ENCODE measurements around the gene RIMBP2.

The RIMBP2 gene

DNA sequence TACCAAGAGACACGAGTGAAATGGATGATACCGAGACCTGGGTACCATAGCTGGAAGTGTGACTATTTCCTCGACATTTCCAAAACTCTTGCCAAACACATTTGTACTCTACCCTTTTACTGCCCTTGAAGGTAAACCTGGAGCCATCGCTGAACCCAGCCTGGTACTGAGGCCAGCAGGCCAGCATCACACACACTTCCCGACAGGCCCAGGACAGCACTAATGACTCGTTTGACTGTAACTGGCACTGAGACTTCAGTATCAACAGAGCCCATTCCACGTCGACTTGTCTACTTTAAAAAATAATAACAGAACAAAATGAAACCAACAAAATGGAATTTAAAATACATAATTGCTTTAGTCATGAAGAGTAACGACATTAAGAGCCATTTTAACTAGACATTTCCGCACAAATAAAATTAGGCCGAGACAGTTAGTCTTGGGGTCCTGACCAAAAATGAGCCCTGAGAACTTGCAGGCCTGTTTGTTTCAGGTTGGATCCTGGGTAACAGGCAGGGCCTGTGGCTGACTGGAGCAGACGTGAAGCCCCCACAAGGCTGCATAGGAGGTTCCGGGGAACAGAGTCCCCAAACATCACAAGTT lies 94.3 kb downstream of the RIMBP2 start:
- DNase-seq, result no peak

- no peak for DNase-seq
Measured at GRCh38 chr12:130620756-130621155, 95.3 kb downstream of the RIMBP2 start.

DNA sequence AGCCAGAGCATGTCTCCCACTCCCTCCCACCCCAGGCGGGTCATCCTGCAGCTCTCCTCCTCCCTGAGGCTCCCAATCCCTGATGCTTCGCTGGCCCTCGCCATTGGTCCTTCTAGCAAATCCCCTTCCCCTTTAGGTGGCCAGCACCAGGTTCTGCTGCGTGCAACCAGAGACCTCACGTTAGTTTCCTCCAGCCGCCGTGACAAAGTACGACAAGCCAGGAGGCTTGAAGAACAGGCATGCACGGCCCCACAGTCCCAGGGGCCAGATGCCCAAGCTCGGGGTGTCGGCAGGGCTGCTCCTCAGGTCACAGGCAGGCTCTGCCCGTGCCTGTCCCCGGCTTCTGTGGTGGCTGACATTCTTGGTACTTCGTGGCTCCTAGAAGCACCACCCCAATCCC lies 95.8 kb downstream of the RIMBP2 start:
- DNase-seq, result no peak

DNA sequence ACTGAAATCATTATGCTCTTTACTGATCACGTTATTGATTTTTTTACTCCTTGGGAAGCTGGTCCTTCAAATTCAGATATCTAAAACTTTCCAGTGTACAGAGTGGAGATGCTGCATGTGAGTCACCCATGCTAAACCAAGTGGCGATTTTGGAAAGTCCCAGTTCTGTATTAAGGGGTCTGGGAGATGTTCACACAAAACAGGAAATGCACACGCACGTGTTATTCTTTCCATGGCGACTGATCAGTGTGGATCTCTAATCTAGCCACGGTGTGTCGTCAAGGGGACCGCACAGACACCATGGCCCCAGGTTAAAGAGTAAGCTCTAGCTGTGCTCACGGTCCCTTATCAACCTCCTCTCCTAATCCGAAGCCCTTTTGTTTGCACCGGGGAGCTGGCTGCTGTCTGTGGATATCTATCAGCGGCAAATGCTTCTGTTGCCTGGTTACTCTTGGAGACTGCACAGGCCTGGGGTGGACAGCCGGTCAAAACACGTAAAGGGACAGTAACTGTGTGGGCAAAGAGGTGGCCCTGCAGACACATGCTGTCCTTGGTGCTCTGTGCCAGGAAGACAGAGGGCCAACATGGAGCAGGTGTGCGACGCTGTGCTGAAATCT lies 96.6 kb downstream of the RIMBP2 start:
- DNase-seq, result no peak

- no peak for DNase-seq
Measured at GRCh38 chr12:130617219-130617618, 98.9 kb downstream of the RIMBP2 start.

DNA sequence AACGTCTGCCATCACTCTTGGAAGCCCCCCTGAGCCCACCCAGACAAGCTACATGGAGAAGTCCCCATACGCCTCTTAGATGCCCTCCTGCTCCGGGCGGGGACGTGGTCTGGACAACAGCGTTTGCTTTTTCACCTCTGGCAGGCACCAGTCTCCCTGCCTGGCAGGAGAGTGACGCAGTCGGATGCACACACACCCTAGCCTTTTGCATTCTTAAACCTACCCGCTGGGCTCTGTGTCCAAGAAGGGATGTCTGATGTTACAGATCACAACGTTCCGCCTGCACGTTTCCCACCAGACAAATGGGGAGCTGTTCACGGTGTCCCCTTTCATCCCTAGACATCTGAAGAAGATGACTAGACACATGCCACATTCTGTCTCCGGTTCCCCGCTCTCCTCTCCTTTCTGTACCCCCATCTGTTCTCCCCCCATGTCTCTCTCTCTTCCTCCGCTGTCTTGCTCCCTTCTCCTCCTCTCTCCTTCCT lies 100.2 kb downstream of the RIMBP2 start:
- no peak for DNase-seq

DNA sequence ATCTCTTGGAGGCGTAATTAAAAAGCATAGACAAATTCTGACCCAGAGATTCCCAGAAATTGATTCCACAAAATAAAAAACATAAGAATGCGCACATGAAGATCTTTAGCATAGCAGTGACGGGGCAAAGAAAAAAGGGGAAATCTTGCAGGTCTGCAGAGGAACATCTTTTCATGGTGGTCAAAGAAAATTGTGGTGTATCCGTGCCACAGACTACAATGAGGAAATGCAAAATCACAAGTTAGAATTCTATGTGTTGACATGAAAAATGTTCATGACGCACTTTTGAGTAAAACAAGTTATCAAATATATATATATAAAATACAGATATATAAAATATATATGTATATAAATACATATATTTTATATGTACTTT lies 101.6 kb downstream of the RIMBP2 start:
- no peak for DNase-seq

GRCh38 chr12:130613831-130614529 lies 102.1 kb downstream of the RIMBP2 start:
- no peak for DNase-seq

DNA sequence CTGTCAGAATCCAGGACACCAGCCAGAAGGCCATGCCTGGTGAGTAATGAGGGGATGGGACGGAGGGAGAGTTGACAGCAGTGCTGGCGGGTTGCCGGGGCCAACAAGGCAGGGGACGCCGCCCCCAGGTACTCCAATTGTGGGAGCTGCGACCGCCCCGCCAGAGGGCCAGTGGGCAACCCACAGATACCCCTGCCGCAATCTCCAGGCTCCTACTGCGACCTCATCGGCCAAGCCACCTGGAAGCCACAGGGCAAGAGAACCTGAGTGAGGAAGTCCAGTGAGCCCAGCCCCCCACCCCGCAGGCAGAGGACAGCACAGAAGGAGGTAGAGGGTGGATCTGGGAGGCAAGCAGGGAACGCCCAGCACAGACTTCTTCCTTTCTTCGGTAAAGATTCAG lies 103.0 kb downstream of the RIMBP2 start:
- no peak for DNase-seq

- DNase-seq, result no peak
Measured at GRCh38 chr12:130611026-130611905, 104.8 kb downstream of the RIMBP2 start.

DNA sequence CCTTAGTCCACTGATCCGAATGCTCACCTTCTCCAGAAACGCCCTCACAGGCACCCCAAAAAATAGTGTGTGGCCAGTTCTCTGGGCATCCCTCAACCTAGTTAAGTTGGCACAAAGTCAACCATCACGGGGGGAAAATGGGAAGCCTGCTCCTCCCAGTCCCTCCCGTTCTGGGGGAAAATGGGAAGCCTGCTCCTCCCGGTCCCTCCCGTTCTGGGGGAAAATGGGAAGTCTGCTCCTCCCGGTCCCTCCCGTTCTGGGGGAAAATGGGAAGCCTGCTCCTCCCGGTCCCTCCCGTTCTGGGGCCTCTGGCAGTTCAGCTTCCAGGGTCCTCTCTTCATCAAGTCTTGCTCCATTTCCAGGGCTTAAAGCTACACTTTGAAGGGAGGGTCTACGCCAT lies 106.1 kb downstream of the RIMBP2 start:
- no peak for DNase-seq

DNA sequence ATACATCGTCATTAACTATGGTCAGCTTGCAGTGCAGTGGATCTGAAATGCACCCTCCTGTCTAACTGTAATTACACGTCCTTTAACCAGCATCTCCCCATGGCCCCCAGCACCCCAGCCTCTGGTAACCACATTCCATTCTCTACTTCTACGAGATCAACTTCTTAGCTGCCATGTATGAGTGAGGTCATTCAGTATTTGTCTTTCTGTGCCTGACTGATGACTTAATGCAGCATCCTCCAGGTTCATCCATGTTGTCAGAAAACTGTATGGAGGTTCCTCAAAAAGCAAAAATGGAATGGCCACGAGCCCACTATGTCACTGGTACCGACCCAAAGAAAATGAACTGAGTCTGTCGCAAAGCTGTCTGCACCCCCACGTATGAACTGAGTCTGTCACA lies 107.3 kb downstream of the RIMBP2 start:
- DNase-seq, result no peak

DNA sequence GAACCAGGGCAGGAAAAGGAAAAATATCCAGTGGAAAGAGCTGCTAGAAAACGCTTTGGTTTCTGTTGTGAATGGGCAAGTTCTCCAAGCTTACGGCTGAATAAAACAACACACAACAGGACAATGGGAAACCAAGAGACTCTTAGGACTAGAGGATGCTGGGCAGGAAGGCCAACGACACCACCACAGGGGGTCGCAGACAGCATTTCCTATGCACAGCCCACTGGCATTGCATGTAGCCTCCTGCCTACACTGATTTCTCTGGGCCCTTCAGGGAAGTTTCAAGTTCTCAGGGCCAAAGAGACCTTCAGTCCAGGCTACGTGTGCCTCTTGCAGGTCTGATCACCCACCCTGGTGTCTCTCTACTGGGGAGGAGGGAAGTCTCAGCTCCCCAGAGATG lies 108.0 kb downstream of the RIMBP2 start:
- no peak for DNase-seq

DNA sequence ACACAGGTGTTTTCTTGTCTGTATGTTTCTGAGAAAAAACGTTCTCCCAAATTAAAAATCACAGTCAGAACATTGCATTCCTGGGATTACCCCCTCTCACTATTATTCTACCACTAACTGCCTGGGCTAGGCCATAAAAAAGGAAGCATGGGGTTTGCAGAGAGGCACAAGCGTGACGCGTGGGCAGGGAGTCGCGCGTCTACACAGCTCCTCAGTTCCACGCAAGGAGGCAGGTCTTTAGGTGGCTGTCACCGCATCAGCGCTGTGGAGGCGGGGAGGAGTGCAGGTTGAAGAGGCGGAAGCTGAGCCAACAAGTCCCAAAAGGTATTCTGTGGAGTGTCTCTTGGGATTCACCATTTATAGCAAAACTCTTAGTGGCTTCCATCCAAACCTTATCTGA lies 109.9 kb downstream of the RIMBP2 start:
- DNase-seq, result no peak

DNA sequence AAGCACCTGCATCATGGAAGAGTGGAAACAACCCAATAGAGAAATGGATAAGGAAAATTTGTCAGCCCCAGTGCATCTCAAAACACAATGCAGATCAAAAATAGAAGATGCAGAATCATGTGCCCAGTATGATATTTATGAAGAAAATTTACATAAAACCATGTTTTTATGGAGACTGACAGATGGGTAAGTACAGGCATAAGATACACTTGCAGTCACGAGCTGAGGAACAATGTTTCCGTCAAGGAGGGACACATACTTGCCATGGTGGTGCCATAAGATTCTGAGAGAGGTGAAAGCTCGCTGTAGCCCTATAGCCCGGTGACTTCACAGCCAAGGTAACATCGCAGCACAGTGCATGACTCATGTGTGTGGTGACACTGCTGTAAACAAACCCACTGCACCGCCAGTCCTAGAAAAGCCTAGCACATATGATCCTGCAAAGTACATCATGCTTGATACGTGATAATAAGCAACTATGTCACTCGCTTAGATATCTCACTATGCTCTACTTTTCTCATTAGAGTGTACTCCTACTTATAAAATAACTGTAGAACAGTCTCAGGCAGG lies 112.6 kb downstream of the RIMBP2 start:
- no peak for DNase-seq

- no peak for DNase-seq
Measured at GRCh38 chr12:130602251-130602650, 113.8 kb downstream of the RIMBP2 start.

DNA sequence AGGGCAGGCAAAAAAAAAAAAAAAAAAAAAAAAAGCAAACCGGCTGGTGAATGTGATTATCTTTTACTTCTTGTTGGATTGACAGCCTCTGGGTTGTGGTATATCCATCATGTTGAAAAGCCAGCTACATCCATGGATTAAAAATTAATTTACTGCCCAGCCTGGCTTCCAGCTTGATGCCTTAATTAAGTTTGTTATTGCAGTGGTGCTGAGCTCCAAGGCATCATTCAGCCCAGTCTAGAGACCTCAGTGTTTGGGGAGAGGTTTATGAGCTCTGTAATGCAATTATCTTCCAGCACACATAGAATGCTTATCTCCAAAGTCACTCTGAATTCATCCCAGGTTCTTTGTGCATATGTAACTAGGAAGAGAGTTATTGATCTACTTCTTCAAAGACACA lies 114.8 kb downstream of the RIMBP2 start:
- no peak for DNase-seq

GRCh38 chr12:130596241-130596640 lies 119.9 kb downstream of the RIMBP2 start:
- no peak for DNase-seq

DNA sequence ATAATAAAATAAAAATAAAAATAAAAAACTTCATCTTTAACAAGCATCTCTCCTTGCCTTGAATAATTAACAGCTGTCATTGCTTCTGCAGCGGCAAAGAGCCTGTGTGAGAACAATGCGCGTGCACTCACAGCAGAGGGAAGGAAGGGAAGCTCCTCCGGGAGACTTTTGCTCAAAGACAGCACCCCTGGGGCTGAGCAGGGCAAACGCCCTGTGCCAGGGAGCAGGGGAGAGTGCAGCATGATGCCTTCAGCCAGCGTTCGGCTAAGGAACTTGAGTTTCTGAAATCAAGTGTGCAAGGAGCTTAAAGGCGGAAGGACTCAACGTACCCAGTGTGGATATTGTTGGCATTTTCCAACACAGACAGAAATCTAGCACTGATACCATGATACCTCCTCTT lies 120.5 kb downstream of the RIMBP2 start:
- no peak for DNase-seq

- DNase-seq, result no peak
Measured at GRCh38 chr12:130593056-130593455, 123.0 kb downstream of the RIMBP2 start.

GRCh38 chr12:130592641-130593040 lies 123.5 kb downstream of the RIMBP2 start:
- no peak for DNase-seq

DNA sequence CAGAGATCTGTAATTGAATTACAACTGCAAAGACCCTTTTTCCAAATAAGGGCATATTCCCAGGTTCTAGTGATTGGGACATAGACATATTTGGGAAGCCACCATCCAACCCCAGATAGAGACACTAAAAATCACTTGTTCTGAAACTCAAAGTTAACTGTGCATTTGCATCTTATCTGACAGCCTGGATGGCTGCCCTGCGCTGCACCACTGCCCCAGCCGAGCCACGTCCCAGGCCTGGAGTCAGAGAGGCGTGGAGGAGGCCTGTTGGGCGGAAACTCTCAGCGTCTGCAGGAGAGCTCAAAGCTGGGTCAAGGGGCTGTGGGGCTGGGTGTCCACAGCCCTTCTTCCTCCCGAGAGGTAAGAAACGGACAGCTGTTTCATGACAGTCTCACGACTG lies 124.4 kb downstream of the RIMBP2 start:
- no peak for DNase-seq

DNA sequence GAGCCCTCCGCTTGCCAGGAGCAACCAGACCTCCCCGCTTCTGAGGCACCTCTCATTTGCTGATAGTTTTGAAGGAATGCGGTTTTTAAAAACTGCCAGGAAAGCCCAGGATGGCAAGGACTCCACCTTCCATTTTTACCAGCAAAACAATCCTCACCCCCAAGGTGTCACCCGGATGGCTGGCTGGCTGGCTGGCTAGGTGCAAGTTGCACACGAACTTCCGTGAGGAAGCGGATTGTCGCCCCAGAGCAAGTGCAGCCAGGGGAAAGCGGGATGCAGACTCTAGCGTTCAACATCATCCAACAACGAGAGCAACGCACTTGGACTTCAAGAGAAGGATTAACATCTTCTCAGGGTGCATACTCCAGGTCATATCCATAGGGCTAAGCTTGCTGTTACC lies 125.4 kb downstream of the RIMBP2 start:
- DNase-seq, result no peak

Measured in stimulated activated CD4-positive, alpha-beta T cell treated with anti-CD3 and anti-CD28 coated beads, Interleukin-4, amount 100 ng/mL, for 1 hour (primary cell).